ENCODE results near the gene CPHXL2. TPM values are rescaled to one million over a fixed set of nuclear protein-coding genes. Genes with fewer than 3 reads are reported as not detected.
A peak's percentile ranks its signal among the peaks of the same experiment; 100 is the strongest.

Gene CPHXL2
- polyA plus RNA-seq, 1 donor = not detected

DNA sequence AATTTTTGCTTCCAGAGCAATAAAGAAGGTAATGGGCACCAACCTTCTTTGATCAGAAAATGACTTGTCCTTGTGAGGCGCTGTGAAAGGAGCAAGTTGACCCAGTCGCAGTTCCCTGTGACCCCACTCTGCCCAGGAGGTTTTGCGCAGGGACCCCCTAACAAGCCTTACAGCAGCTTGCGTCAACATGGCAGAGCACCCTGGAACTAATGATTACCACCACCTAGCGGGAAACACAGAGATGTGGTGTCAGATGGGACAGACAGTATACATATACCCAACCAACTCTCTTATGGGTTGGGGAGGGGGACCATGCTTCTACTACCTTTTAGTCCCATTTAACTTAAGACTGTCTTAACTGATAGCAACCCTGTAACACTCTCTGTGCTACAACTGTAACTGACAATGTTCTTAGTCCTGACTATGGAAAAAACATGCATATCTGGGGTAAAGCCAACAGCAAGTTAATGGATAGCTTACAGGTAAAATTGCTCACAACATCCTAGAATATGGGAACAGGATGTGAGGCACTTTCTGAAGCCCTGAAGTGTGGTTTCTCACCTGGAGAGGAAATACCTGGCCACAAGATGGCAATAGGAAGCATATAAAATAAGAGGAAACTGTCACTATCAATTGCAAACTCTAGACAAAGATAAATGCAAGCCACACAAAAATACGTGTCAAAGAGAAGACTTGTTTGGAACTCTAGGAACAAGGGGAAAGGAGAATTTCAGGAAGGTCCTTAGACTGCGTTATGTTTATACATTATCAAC is 32.4 kb downstream of the CPHXL2 start:
- no peak for DNase-seq (ENCODE audit: low read depth)

- no peak for DNase-seq (ENCODE audit: low read depth)
These were observed 36.2 kb downstream of the CPHXL2 start for GRCh38 chr16:75640598-75640997.

- no peak for DNase-seq (ENCODE audit: low read depth)
These were observed 41.8 kb downstream of the CPHXL2 start for GRCh38 chr16:75635036-75635435.

GRCh38 chr16:75632857-75633256 is 44.0 kb downstream of the CPHXL2 start:
- no peak for DNase-seq (ENCODE audit: low read depth)

GRCh38 chr16:75630052-75630451 is 46.8 kb downstream of the CPHXL2 start:
- no peak for DNase-seq (ENCODE audit: low read depth)

DNA sequence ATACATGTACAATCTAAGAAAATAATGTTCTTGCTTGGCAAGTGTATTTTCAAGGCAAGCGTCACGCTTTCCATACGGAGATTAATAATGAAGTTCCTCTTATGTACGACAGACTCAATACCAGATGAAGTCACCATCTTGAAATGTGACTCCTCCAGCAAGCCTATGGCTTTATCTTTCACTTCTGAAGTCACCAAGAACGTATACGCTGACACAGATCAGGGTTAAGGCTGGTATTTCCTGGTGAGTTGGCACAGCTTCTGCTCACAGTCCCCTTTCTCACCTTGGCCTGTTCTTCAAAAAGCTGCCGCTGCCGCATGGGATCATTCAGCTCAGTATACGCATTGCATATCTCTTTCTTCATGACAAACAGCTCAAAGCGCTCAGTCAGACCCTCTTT is 47.7 kb downstream of the CPHXL2 start:
- DNase-seq (ENCODE audit: low read depth) = no peak

- no peak for DNase-seq (ENCODE audit: low read depth)
These were observed 48.5 kb downstream of the CPHXL2 start for GRCh38 chr16:75628351-75628750.

DNA sequence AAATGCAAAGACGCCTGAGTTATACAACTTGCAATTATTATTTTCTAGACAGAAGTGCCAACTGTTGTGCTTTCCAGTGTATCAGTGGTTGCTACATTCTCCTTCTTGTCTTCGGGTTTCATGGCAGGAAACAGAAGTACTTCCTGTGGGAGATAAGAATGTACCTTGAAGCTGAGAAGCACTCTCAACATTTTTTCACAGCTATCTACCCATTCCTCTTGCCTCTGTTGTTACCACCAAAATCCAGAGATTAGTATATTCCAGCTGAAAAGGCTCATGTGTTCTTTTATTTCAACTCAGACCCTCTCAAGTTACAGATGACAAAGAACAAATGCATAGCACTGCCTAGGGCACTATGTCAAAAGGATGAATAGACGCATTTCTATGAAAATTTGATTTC is 49.0 kb downstream of the CPHXL2 start:
- no peak for DNase-seq (ENCODE audit: low read depth)

DNA sequence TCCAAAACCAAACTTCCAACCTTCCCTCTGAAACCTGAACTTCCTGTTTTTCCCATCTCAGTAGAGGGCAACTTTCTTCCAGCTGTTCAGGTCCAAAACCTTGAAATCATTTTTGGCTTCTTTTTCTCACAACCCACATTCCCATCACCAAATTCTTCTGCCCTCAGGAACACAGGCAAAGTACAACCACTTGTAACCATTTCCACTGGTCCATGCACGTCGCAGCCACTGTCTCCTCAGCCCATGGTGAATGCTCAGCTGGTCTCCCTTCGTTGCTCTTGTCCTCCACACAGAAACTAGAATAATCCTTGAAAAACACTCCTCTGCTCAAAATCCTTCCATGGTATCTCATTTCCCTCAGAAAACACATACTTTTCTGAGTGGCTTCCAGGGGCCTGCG is 50.0 kb downstream of the CPHXL2 start:
- DNase-seq (ENCODE audit: low read depth) = no peak

GRCh38 chr16:75624921-75625334 is 51.9 kb downstream of the CPHXL2 start:
- no peak for DNase-seq (ENCODE audit: low read depth)

DNA sequence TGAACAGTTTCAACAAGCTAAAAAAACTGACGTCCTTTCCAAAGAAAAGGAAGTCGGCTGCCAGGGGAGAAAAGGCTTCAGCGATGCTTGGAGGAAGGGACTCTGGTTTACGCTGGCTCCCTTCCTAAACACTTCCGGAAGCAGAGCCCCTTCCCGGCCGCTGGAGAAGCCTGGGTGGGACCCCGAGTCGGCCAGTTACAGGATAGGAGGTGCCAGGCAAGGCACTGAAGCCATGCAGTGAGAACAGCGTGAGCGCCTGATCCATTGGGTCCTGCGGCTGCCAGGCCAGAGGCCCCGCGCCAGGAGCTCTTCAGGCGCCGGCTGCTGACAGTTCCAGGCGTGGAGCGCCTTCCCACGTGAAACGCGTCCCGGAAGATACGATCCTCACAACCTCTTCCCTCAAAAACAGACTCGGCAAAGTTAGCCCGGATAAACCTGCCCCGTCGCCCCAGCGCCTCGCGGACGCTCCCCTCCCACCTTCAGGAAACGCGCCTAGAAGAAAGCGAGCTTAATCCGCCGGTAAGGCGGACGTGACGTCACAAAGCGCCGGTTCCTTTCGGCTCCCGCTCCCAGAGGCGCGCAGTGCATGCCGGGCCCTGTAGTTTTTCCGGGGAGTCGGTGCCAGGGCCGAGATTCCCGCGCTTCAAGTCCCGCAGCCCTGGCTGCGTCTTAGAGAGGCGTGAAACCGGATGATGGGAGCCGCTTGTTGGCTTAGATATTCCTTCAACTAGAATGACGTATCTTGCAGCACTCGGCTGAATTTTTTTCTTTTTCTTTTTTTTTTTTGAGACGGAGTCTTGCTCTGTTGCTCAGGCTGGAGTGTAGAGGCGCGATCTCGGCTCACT is 53.8 kb downstream of the CPHXL2 start, which contains the start of gene ADAT1:
Gene ADAT1 (minus strand): TSS at position 521 of the 845 bp plus-strand sequence. CDS start 2,482 bp downstream, outside the sequence.
- peak; percentile 97 for DNase-seq (ENCODE audit: low read depth)

GRCh38 chr16:75621170-75621477 is 55.7 kb downstream of the CPHXL2 start:
- DNase-seq (ENCODE audit: low read depth) = no peak

GRCh38 chr16:75620326-75621169 is 56.3 kb downstream of the CPHXL2 start:
- DNase-seq (ENCODE audit: low read depth) = no peak

- no peak for DNase-seq (ENCODE audit: low read depth)
These were observed 58.0 kb downstream of the CPHXL2 start for GRCh38 chr16:75618780-75619179.

- no peak for DNase-seq (ENCODE audit: low read depth)
These were observed 59.7 kb downstream of the CPHXL2 start for GRCh38 chr16:75617121-75617520.

DNA sequence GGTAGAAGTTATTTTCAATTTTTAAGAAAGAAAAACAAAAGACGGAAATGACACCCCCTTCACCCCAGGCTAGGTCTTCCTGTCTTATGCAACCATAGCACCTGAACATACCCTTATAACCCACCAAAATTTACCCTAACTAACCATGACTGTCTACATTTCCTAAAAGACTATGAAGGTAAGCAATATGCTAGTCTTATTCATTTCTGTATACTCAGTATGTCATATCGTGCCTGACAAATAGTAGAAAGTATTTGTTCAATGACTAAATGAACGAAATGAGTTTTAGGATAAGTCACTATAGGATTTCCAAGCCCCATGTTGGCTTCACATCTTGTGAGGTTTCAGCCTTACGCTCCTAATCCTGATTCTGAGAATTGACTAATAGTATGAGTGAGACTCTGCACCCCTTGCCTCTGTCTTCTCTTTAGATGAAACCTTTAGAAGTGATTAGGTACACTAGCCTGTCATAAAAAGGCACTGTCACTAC is 60.2 kb downstream of the CPHXL2 start:
- no peak for DNase-seq (ENCODE audit: low read depth)

- DNase-seq (ENCODE audit: low read depth) = no peak
These were observed 61.2 kb downstream of the CPHXL2 start for GRCh38 chr16:75615619-75616018.

GRCh38 chr16:75614066-75614897 is 62.5 kb downstream of the CPHXL2 start:
- DNase-seq (ENCODE audit: low read depth) = no peak

Measured in forelimb muscle (tissue), 1 donor.